Measurements from ENCODE around the gene COA1.

Gene COA1

DNA sequence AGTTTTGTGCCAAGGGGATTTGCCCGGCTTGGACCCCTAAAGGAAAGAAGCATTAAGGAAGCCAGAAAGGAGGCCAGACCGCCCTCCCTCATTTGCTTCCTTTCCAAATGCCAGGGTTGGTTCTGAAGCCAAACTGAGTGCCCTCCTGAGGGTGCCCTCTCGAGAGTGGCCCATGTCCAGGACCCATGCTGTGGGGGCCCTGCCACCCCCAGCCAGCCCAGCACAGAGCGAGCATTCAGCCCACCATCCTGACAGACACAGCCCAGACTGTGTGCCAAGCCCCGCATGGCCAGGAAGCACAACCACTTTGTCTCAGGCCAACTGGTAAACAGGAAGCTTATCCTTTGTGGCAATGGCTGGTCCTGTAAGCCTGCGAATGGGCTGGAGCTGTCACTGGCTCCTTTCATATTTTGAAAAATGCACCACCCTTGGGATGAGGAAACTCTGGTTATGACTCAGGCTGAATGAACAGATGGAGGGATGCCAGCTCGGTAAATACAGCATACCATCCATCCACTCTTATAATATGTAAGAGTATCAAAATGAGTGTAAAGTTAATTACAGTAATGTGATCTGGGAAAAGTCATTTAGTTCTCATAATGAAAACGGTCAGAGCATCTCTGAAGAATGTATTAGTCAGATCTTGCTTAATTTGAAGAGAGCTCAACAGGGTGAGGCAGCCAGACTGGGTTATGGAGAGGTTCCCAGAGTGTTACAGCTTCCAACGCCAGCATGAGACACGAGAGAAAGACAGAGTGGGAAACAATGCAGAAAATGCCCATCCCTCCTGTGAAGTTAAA is 81.5 kb downstream of the COA1 start:
- Histone ChIP-seq H3K27ac (ENCODE audit: insufficient read depth, low read length, poor library complexity, severe bottlenecking) (peak overlapping the region; percentile 95), H3K27me3 (replicated peaks; ENCODE audit: control insufficient read depth, insufficient read depth, low read length, poor library complexity, severe bottlenecking) (no peaks in the 10 kb centered on the region), H3K9me3 (ENCODE audit: control insufficient read depth, low read length) (no peaks in the 10 kb centered on the region), H3K4me3 (ENCODE audit: insufficient read depth, low read depth, low read length, poor library complexity, severe bottlenecking) (peak overlapping the region; percentile 44), H3K4me1 (ENCODE audit: control insufficient read depth, insufficient read depth, low read length, poor library complexity, severe bottlenecking) (peaks cover 78% of the 10 kb centered on the region), H3K36me3 (ENCODE audit: control insufficient read depth, insufficient read depth, low read length) (peaks cover 3% of the 10 kb centered on the region)
- peak in 1 of 3 donors; percentile 36 for DNase-seq

DNA sequence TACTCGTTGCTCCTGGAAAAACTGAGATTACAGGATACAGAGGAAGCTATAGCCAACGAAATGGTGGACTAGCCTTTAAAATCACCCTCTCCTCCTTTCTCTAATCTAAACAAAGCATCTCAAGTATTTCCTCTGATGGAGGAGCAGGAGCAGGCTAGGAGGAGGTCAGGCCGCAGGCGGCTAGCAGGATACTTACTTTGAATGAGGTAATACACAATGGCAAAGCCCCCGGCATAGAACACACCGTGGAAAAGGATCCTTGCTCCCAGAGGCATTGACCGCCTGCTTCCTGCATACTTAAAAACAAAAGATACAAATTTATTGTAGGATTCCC is 82.0 kb downstream of the COA1 start:
- H3K4me1 ChIP-seq (ENCODE audit: control insufficient read depth, insufficient read depth, low read length, poor library complexity, severe bottlenecking): peaks cover 74% of the 10 kb centered on the region
- H3K9me3 ChIP-seq (ENCODE audit: control insufficient read depth, low read length): no peaks in the 10 kb centered on the region
- H3K36me3 ChIP-seq (ENCODE audit: control insufficient read depth, insufficient read depth, low read length): peaks cover 5% of the 10 kb centered on the region
- peak overlapping the region; percentile 44 for H3K4me3 ChIP-seq (ENCODE audit: insufficient read depth, low read depth, low read length, poor library complexity, severe bottlenecking)
- no peak for DNase-seq
- H3K27ac ChIP-seq (ENCODE audit: insufficient read depth, low read length, poor library complexity, severe bottlenecking): peak overlapping the region; percentile 95
- no peaks in the 10 kb centered on the region for H3K27me3 ChIP-seq (replicated peaks; ENCODE audit: control insufficient read depth, insufficient read depth, low read length, poor library complexity, severe bottlenecking)

DNA sequence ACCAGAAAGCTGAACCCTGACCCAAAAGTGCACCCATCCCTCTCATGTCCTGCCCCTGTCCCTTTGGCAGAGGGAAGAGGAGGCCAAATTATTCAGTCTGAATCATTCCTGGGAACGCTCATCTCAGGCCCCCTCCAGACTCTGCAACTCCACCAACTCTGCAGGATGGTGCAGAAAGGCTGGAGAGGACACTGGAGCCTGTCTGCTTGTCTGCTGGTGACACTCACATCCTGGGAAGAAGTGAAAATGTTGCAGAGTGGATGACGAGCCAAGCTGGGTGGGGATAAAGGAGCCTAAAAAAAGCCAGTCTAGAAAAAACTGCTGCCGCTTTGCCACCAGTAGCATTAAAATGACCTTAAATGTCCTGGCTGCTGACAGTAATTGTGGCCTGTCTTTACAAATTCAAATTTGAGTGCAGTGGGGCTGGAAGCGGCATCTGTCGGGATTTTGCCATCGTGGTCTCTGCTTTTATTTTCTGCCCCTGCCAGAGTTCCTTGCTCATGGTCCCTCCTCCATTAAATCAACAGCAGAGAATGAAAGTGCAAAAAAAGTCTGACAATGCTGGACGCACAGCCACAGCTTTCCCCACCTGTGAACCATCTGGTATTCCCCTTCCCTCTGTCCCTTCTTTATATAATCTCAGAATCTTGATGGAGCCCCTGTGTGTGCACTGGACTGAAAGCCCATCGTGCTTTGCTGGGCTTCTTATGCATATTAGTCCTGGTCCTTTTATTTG is 82.6 kb downstream of the COA1 start:
- no peak for DNase-seq
- Histone ChIP-seq H3K27me3 (replicated peaks; ENCODE audit: control insufficient read depth, insufficient read depth, low read length, poor library complexity, severe bottlenecking) (no peaks in the 10 kb centered on the region), H3K4me3 (ENCODE audit: insufficient read depth, low read depth, low read length, poor library complexity, severe bottlenecking) (peak overlapping the region; percentile 24), H3K9me3 (ENCODE audit: control insufficient read depth, low read length) (no peaks in the 10 kb centered on the region), H3K27ac (ENCODE audit: insufficient read depth, low read length, poor library complexity, severe bottlenecking) (peak overlapping the region; percentile 95), H3K4me1 (ENCODE audit: control insufficient read depth, insufficient read depth, low read length, poor library complexity, severe bottlenecking) (peaks cover 69% of the 10 kb centered on the region), H3K36me3 (ENCODE audit: control insufficient read depth, insufficient read depth, low read length) (peaks cover 8% of the 10 kb centered on the region)

DNA sequence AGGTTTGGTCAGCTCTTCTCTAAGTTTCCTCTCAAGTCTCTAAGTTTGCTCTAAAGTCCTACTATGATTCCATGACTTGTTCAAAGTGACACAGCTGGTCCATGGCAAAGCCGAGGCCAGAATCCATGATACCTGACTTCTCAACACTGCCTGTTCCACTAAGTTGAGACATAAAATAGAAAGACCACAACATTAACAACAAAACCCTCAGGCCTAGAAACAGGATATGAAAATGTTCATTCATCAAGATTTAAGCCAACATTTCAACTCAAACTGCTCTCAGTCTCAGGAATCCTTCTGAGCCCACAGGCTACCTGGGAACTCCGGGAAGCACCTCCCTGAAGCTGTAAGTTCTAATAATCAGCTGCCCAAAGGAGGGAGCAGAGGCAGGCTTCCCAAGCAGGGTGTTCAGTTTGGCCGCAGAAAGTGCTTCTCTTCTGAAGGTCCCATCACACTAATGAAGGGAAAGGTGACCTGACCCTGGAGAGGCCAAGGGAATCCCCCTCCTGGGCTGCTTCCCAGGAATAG is 83.6 kb downstream of the COA1 start:
- peaks cover 60% of the 10 kb centered on the region for H3K4me1 ChIP-seq (ENCODE audit: control insufficient read depth, insufficient read depth, low read length, poor library complexity, severe bottlenecking)
- no peak overlapping the region for H3K4me3 ChIP-seq (ENCODE audit: insufficient read depth, low read depth, low read length, poor library complexity, severe bottlenecking)
- peaks cover 10% of the 10 kb centered on the region for H3K36me3 ChIP-seq (ENCODE audit: control insufficient read depth, insufficient read depth, low read length)
- no peaks in the 10 kb centered on the region for H3K9me3 ChIP-seq (ENCODE audit: control insufficient read depth, low read length)
- no peaks in the 10 kb centered on the region for H3K27me3 ChIP-seq (replicated peaks; ENCODE audit: control insufficient read depth, insufficient read depth, low read length, poor library complexity, severe bottlenecking)
- H3K27ac ChIP-seq (ENCODE audit: insufficient read depth, low read length, poor library complexity, severe bottlenecking): peak overlapping the region; percentile 95
- DNase-seq: no peak

DNA sequence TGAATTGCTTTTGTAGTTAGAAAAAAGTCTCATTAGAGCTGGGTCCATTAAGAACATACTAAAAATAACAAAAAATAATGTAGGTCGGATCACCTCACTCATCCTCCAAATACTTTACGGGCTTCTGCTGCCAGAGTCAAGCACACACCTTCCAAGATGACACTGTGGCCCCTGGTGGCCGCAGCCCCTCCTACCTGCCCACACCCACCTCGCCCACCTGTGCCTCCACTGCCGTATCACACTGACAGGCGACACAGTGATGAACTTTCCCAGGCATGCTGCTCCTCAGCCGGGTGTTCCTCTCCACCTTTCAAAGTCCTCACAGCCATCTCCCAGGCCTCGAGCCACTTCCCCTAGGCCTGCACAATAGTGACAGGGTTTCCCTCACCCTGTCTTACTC is 85.5 kb downstream of the COA1 start:
- peaks cover 16% of the 10 kb centered on the region for H3K36me3 ChIP-seq (ENCODE audit: control insufficient read depth, insufficient read depth, low read length)
- peaks cover 41% of the 10 kb centered on the region for H3K4me1 ChIP-seq (ENCODE audit: control insufficient read depth, insufficient read depth, low read length, poor library complexity, severe bottlenecking)
- no peak overlapping the region for H3K27ac ChIP-seq (ENCODE audit: insufficient read depth, low read length, poor library complexity, severe bottlenecking)

DNA sequence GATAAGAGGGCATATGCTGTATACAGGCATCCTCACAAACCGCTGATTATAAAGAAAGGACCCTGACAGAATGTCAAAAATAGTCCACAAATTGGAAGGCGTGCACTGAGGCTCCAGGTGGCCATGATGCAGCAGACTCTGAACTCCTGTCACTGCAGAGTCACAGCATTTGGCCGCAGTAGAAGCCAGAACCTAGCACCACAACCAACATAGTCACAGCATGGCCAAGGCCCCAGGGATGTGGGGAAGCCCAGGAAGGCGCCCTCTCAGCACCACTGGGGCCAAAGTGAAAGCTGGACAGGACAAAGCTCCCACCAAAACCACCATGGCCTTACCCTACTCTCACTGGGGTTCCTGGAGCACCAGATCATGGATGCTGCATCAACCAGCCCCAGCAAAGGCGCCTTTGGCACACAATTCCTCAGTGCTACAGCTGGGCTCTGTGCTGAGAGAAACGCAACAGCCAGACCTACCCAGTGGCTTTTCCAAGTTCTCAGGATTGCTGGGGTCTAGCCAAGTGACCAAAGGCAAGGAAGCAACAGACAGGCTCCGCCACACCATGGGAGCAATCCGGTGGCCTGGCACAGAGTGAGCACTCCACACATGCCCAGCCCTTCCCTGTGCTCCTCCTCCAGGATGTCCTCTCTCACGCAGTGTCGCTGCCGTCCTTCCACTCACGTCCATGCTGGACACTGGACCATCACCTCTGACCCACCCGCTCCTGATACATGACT is 86.3 kb downstream of the COA1 start:
- H3K9me3 ChIP-seq (ENCODE audit: control insufficient read depth, low read length): no peaks in the 10 kb centered on the region
- DNase-seq: no peak
- no peak overlapping the region for H3K4me3 ChIP-seq (ENCODE audit: insufficient read depth, low read depth, low read length, poor library complexity, severe bottlenecking)
- H3K36me3 ChIP-seq (ENCODE audit: control insufficient read depth, insufficient read depth, low read length): peaks cover 16% of the 10 kb centered on the region
- H3K27me3 ChIP-seq (replicated peaks; ENCODE audit: control insufficient read depth, insufficient read depth, low read length, poor library complexity, severe bottlenecking): no peaks in the 10 kb centered on the region
- no peak overlapping the region for H3K27ac ChIP-seq (ENCODE audit: insufficient read depth, low read length, poor library complexity, severe bottlenecking)
- peaks cover 44% of the 10 kb centered on the region for H3K4me1 ChIP-seq (ENCODE audit: control insufficient read depth, insufficient read depth, low read length, poor library complexity, severe bottlenecking)

More for the DNA sequence above, 85.5 kb downstream of the COA1 start:
- Histone ChIP-seq H3K4me3 (ENCODE audit: insufficient read depth, low read depth, low read length, poor library complexity, severe bottlenecking) (no peak overlapping the region), H3K27me3 (replicated peaks; ENCODE audit: control insufficient read depth, insufficient read depth, low read length, poor library complexity, severe bottlenecking) (no peaks in the 10 kb centered on the region), H3K9me3 (ENCODE audit: control insufficient read depth, low read length) (no peaks in the 10 kb centered on the region)
- DNase-seq: no peak

DNA sequence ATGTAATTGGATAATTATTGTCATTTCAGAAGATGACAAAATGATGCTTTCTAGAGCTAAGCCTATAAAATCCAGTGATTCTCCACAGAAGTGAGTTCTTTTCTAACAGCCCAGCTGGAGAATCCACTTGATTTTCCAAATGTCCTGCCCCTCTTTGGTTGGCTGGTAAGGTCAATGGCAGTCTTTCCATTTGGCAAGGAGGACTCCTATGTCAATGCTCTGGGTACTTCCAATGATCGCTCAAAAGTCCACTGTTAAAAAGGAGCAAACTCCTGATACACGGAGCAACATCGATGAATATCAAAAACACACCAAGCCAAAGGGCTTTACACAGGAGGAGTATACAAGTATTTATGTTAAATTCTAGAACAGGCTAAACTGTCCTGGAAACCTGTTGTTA is 88.6 kb downstream of the COA1 start:
- H3K27me3 ChIP-seq (replicated peaks; ENCODE audit: control insufficient read depth, insufficient read depth, low read length, poor library complexity, severe bottlenecking): no peaks in the 10 kb centered on the region
- no peaks in the 10 kb centered on the region for H3K9me3 ChIP-seq (ENCODE audit: control insufficient read depth, low read length)
- no peak overlapping the region for H3K4me3 ChIP-seq (ENCODE audit: insufficient read depth, low read depth, low read length, poor library complexity, severe bottlenecking)
- no peak for DNase-seq
- H3K4me1 ChIP-seq (ENCODE audit: control insufficient read depth, insufficient read depth, low read length, poor library complexity, severe bottlenecking): peaks cover 31% of the 10 kb centered on the region
- H3K27ac ChIP-seq (ENCODE audit: insufficient read depth, low read length, poor library complexity, severe bottlenecking): peak overlapping the region; percentile 30
- H3K36me3 ChIP-seq (ENCODE audit: control insufficient read depth, insufficient read depth, low read length): peaks cover 22% of the 10 kb centered on the region

DNA sequence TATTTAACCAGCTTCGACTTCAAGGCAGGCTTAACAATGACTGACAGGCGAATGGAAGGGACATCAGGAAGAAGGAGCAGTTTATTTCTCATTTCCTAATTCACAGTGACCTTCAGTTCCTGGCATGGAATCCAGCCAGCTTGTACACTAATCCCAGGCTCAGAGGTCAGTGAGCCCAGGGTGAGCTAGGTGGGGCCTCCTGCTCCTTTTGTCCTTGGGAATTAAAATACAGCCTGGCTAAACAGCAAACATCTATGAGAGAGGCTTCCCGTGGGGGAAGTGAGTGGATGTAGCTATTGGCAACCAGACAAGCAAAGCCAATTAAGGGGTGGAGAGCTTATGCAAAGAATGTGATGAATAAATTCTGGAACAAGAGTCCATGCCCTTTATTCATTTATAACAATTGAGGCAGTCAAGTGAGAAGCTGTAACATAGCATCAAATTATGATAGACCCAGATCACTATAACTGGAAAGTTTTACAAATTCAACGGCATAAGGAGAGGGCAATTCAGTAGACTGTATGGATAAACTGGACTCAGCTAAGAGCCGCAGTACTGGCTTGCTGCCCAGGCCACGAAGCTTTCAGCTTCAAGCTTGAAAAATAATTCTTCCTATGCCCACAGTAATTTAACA is 89.3 kb downstream of the COA1 start:
- H3K4me1 ChIP-seq (ENCODE audit: control insufficient read depth, insufficient read depth, low read length, poor library complexity, severe bottlenecking): peaks cover 24% of the 10 kb centered on the region

DNA sequence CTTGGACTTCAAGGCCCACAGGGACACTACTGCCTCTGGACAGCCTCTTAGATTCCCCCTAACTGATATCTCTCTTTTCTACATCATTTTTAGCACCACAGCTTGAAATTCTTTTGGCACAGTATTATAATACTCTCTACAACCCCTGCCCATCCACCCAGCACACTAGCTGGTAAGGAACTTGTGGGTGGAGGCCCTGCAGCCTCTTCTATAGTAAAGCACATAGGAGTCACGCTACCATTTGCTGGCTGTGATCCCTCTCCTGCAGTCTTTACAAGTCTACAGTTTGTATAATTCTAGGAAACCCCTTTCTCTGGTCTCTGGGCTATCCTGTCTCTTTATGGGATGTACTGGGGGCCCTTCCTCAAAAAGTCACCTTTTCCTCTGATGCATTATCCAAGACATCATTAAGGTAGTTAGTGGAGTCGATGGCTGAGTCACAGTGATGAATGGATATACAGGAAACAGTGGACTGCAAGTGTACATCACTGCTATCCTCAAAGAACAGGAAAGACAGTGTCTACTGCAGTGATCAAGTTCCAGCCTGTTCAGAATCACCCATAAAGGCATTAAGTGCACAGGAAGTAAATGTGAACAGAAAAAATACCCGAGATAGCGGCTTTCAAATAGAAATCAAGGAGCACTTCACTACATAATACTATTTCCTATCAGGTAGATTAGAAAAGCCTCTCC is 92.1 kb downstream of the COA1 start:
- Histone ChIP-seq H3K27ac (ENCODE audit: insufficient read depth, low read length, poor library complexity, severe bottlenecking) (peak overlapping the region; percentile 53), H3K4me3 (ENCODE audit: insufficient read depth, low read depth, low read length, poor library complexity, severe bottlenecking) (no peak overlapping the region), H3K27me3 (replicated peaks; ENCODE audit: control insufficient read depth, insufficient read depth, low read length, poor library complexity, severe bottlenecking) (no peaks in the 10 kb centered on the region), H3K9me3 (ENCODE audit: control insufficient read depth, low read length) (no peaks in the 10 kb centered on the region), H3K36me3 (ENCODE audit: control insufficient read depth, insufficient read depth, low read length) (peaks cover 40% of the 10 kb centered on the region), H3K4me1 (ENCODE audit: control insufficient read depth, insufficient read depth, low read length, poor library complexity, severe bottlenecking) (peaks cover 18% of the 10 kb centered on the region)
- DNase-seq: no peak

More for the DNA sequence above, 89.3 kb downstream of the COA1 start:
- Histone ChIP-seq H3K27me3 (replicated peaks; ENCODE audit: control insufficient read depth, insufficient read depth, low read length, poor library complexity, severe bottlenecking) (no peaks in the 10 kb centered on the region), H3K36me3 (ENCODE audit: control insufficient read depth, insufficient read depth, low read length) (peaks cover 28% of the 10 kb centered on the region), H3K9me3 (ENCODE audit: control insufficient read depth, low read length) (no peaks in the 10 kb centered on the region), H3K4me3 (ENCODE audit: insufficient read depth, low read depth, low read length, poor library complexity, severe bottlenecking) (no peak overlapping the region), H3K27ac (ENCODE audit: insufficient read depth, low read length, poor library complexity, severe bottlenecking) (peak overlapping the region; percentile 30)
- DNase-seq: no peak
